BLaER1 treated with 17β-estradiol and CSF1 and Interleukin-3, amounts not matched to agents 10 nM and 100 nM (cell line): Measurements from ENCODE around the gene FOXI3.

Experiments used
- H3K27ac ChIP-seq, 11 experiments: shearing (Covaris generic); formaldehyde crosslinking; 2 replicates each; pipeline ENCODE4 v1.8.1; 2022
- H3K27me3 ChIP-seq, 11 experiments: shearing (Covaris generic); formaldehyde crosslinking; 2 replicates each; pipeline ENCODE4 v1.8.1; 2022
- H3K36me3 ChIP-seq, 11 experiments: shearing (Covaris generic); formaldehyde crosslinking; 2 replicates each; pipeline ENCODE4 v1.8.1; 2022
- H3K4me1 ChIP-seq, 10 experiments: shearing (Covaris generic); formaldehyde crosslinking; 2 replicates each; pipeline ENCODE4 v1.8.1; 2022
- H3K4me2 ChIP-seq, 11 experiments: shearing (Covaris generic); formaldehyde crosslinking; 2 replicates each; pipeline ENCODE4 v1.8.1; 2022
- H3K4me3 ChIP-seq, 10 experiments: shearing (Covaris generic); formaldehyde crosslinking; 2 replicates each; pipeline ENCODE4 v1.8.1; 2022
- H3K9ac ChIP-seq, 11 experiments: shearing (Covaris generic); formaldehyde crosslinking; 2 replicates each; pipeline ENCODE4 v1.8.1; 2022
- H3K9me3 ChIP-seq, 11 experiments: shearing (Covaris generic); formaldehyde crosslinking; replicated peaks in 1 of 11; 2 replicates each; pipeline ENCODE4 v1.8.1; 2022
- H4K20me1 ChIP-seq, 11 experiments: shearing (Covaris generic); formaldehyde crosslinking; 2 replicates each; pipeline ENCODE4 v1.8.1; 2022
- Cebpa-rat ChIP-seq, 11 experiments: shearing (Covaris generic); IDR thresholded peaks; 2 replicates each; pipeline ENCODE4 v1.8.1; 2022

The FOXI3 gene

GRCh38 chr2:88400037-88400767, 52.3 kb downstream of the FOXI3 start:
- no peak overlapping the region for H3K4me3 ChIP-seq
- H4K20me1 ChIP-seq: no peaks in the 10 kb centered on the region
- peak overlapping the region in 8 of 11 experiments; percentile 12 to 64 (median 39); a peak in 14 of 22 replicates for H3K4me2 ChIP-seq
- H3K9me3 ChIP-seq: peaks cover 0 to 11% (median 0%) of the 10 kb centered on the region in 11 experiments; a peak in 4 of 22 replicates
- TF ChIP-seq Cebpa-rat (IDR thresholded peaks at IDR 0.05): no peak
- no peak overlapping the region for H3K27ac ChIP-seq
- no peak overlapping the region for H3K9ac ChIP-seq
- H3K27me3 ChIP-seq: no peaks in the 10 kb centered on the region
- no peaks in the 10 kb centered on the region for H3K36me3 ChIP-seq
- H3K4me1 ChIP-seq: peaks cover 0 to 31% (median 15%) of the 10 kb centered on the region in 10 experiments; a peak in 13 of 20 replicates

GRCh38 chr2:88398180-88398579, 54.3 kb downstream of the FOXI3 start:
- no peaks in the 10 kb centered on the region for H3K27me3 ChIP-seq

More at GRCh38 chr2:88398180-88398579, 54.3 kb downstream of the FOXI3 start:
- no peaks in the 10 kb centered on the region for H3K36me3 ChIP-seq
- H3K4me1 ChIP-seq: peaks cover 0 to 31% (median 15%) of the 10 kb centered on the region in 10 experiments; a peak in 13 of 20 replicates
- H4K20me1 ChIP-seq: no peaks in the 10 kb centered on the region
- peaks cover 0 to 11% (median 0%) of the 10 kb centered on the region in 11 experiments; a peak in 4 of 22 replicates for H3K9me3 ChIP-seq
- no peak overlapping the region for H3K4me3 ChIP-seq
- TF ChIP-seq Cebpa-rat (IDR thresholded peaks at IDR 0.05): no peak
- peak overlapping the region in 2 of 11 experiments; percentile 0 to 30; a peak in 2 of 22 replicates for H3K4me2 ChIP-seq
- H3K27ac ChIP-seq: no peak overlapping the region
- H3K9ac ChIP-seq: no peak overlapping the region
